ENCODE data around the gene APIP.

APIP gene

DNA sequence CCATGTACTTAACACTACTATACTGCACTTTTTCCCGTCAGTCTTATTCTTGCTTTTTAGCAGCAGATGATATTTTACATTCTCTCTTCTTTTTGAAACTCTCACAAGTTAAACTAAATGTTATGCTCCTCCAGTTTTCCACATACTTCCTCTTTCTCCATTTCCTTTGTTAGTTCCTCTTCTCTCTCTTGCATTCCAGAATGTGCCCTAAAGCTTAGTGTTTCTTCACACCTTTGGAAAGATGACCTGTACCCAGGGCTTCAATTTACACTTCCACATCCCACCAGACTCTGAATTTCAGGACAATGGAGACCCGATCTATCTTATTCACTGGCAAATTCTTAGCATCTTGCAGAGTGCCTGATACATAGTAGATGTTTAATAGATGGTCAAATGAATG lies 51.8 kb downstream of the APIP start:
- no peak for TF ChIP-seq SP1 (IDR thresholded peaks at IDR 0.05)
- TF ChIP-seq TARDBP (IDR thresholded peaks at IDR 0.05): no peak
- CTCF ChIA-PET: no interaction called here
- no peak for DNase-seq (ENCODE audit: extremely low spot score)
- POLR2A ChIA-PET: no interaction called here

DNA sequence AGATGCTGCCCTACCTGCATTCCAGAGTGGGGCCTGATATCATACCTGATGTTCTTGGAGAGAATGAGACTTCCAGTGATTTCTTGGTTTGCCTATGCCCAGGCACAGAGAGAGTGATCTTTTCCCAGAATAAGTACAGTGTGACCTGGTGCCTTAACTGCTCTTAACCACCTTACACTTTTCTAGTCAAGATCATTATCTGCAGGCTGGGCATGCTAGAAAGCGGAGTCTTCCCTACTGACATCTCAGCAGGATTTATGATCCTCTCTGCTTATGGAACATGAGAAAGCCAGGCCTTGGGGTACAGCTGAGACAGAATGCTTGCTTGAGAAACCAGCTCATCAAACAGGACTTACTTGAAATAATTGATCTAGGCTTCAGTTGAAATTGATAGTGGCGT lies 53.1 kb downstream of the APIP start:
- ChIA-PET CTCF (no interaction called here), POLR2A (no interaction called here)
- TF ChIP-seq ZNF384 (IDR thresholded peaks at IDR 0.05) (no peak), NFRKB (IDR thresholded peaks at IDR 0.05) (no peak), BHLHE40 (IDR thresholded peaks at IDR 0.05; ENCODE audit: borderline replicate concordance) (no peak), SUZ12 (IDR thresholded peaks at IDR 0.05) (no peak), ELF4 (IDR thresholded peaks at IDR 0.05) (no peak), CTBP1 (IDR thresholded peaks at IDR 0.05; ENCODE audit: borderline replicate concordance) (no peak), SP1 (IDR thresholded peaks at IDR 0.05) (no peak), TARDBP (IDR thresholded peaks at IDR 0.05) (no peak), LEF1 (IDR thresholded peaks at IDR 0.05; ENCODE audit: borderline replicate concordance) (no peak), FOXA1 (IDR thresholded peaks at IDR 0.05) (no peak)
- no peak for DNase-seq (ENCODE audit: extremely low spot score)

DNA sequence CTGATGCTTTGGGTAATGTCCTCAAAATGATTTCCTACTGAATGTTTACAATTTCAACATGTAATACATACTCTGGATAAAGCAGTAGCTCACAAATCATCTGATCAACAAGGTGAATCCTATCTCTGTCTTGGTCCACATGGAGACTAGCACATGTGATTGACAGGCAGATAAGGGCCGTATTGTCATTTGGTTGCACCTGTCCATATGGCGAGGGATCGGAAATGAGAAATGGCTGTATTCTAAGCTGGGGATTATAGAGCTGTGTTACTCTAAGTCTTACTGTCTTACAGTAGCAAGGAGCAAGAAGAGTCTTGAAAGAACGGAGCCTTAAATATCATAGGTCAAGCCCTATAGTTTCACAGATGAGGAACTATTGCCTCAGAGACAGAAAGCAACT lies 55.7 kb downstream of the APIP start:
- ChIA-PET CTCF (interaction anchor here (0.6 kb wide), 1 partner anchor 37 kb away, joined by 3 read pairs; no protein-coding TSS in a partner anchor), POLR2A (no interaction called here)
- TF ChIP-seq, protein P1, sequence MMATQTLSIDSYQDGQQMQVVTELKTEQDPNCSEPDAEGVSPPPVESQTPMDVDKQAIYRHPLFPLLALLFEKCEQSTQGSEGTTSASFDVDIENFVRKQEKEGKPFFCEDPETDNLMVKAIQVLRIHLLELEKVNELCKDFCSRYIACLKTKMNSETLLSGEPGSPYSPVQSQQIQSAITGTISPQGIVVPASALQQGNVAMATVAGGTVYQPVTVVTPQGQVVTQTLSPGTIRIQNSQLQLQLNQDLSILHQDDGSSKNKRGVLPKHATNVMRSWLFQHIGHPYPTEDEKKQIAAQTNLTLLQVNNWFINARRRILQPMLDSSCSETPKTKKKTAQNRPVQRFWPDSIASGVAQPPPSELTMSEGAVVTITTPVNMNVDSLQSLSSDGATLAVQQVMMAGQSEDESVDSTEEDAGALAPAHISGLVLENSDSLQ (IDR thresholded peaks at IDR 0.05): 0 out of 2 replicates have a peak, but pooled peaks have one; percentile 40
- TF ChIP-seq LEF1 (IDR thresholded peaks at IDR 0.05; ENCODE audit: borderline replicate concordance): no peak
- no peak for DNase-seq (ENCODE audit: extremely low spot score)

DNA sequence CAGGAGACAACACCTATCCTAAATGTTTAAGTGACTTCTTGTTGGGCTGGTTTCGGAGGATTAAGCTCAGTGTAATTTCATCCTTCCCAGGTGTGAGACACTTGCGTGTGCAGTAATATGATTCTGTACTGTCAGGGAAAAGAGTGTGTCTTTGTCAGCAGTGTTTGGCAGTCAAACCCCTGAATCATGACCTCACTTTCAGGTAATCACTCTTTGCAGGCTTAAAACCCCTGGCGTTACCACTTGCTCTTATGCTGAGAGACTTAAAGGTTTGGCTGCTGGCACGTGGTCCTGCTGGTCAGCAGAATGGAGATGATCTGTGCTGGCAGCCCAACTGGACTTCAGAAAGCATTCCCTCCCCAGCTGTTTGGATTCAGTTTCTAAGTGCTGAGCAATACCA lies 56.1 kb downstream of the APIP start:
- POLR2A ChIA-PET: no interaction called here
- CTCF ChIA-PET: interaction anchor here (0.6 kb wide), 1 partner anchor 37 kb away, joined by 3 read pairs; no protein-coding TSS in a partner anchor
- no peak for TF ChIP-seq ZNF384 (IDR thresholded peaks at IDR 0.05)
- TF ChIP-seq NFRKB (IDR thresholded peaks at IDR 0.05): no peak
- no peak for TF ChIP-seq CTBP1 (IDR thresholded peaks at IDR 0.05; ENCODE audit: borderline replicate concordance)
- TF ChIP-seq SUZ12 (IDR thresholded peaks at IDR 0.05): no peak
- no peak for TF ChIP-seq L3MBTL2 (conservative IDR thresholded peaks at IDR 0.05)
- TF ChIP-seq FOXA1 (IDR thresholded peaks at IDR 0.05): no peak
- no peak for TF ChIP-seq BHLHE40 (IDR thresholded peaks at IDR 0.05; ENCODE audit: borderline replicate concordance)
- DNase-seq (ENCODE audit: extremely low spot score): no peak

- POLR2A ChIA-PET: no interaction called here
- CTCF ChIA-PET: no interaction called here
- no peak for DNase-seq (ENCODE audit: extremely low spot score)
- no peak for TF ChIP-seq L3MBTL2 (conservative IDR thresholded peaks at IDR 0.05)
- TF ChIP-seq FOXA1 (IDR thresholded peaks at IDR 0.05): no peak
- no peak for TF ChIP-seq ZNF384 (IDR thresholded peaks at IDR 0.05)
- TF ChIP-seq ELF4 (IDR thresholded peaks at IDR 0.05): no peak
- no peak for TF ChIP-seq SP1 (IDR thresholded peaks at IDR 0.05)
- no peak for TF ChIP-seq FOXM1 (IDR thresholded peaks at IDR 0.05; ENCODE audit: borderline replicate concordance)
Measured at GRCh38 chr11:34859496-34859895, 56.7 kb downstream of the APIP start.

DNA sequence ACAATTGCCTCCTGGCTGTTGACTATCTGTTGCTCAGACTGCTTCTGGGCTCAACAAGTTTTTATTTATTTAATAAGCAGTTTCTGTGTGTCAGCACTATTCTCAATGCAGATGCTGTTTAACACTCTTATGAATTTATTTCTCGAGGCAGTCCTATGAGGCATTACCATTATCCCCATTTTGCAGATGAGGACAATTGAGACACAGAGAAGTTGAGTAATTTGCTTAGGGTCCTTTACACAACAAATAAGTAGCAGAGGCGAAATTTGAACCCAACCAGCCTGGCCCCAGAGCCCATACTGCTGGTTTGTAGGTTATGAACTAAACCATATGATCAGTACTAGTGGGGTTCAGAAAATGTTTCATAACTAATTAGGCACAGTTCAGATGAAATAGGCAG lies 58.7 kb downstream of the APIP start:
- CTCF ChIA-PET: no interaction called here
- POLR2A ChIA-PET: no interaction called here
- DNase-seq (ENCODE audit: extremely low spot score): no peak
- TF ChIP-seq BHLHE40 (IDR thresholded peaks at IDR 0.05; ENCODE audit: borderline replicate concordance) (no peak), ZNF384 (IDR thresholded peaks at IDR 0.05) (no peak), LEF1 (IDR thresholded peaks at IDR 0.05; ENCODE audit: borderline replicate concordance) (no peak), NFRKB (IDR thresholded peaks at IDR 0.05) (no peak), ARNT (IDR thresholded peaks at IDR 0.05) (no peak), CTBP1 (IDR thresholded peaks at IDR 0.05; ENCODE audit: borderline replicate concordance) (no peak), FOXK2 (IDR thresholded peaks at IDR 0.05) (no peak), SP1 (IDR thresholded peaks at IDR 0.05) (no peak), ELF4 (IDR thresholded peaks at IDR 0.05) (no peak), HDGF (IDR thresholded peaks at IDR 0.05; ENCODE audit: borderline replicate concordance) (no peak), FOXM1 (IDR thresholded peaks at IDR 0.05; ENCODE audit: borderline replicate concordance) (no peak), SUZ12 (IDR thresholded peaks at IDR 0.05) (no peak), TARDBP (IDR thresholded peaks at IDR 0.05) (no peak), L3MBTL2 (conservative IDR thresholded peaks at IDR 0.05) (no peak)
- TF ChIP-seq, protein P1 (IDR thresholded peaks at IDR 0.05): no peak

- CTCF ChIA-PET: no interaction called here
- no peak for DNase-seq (ENCODE audit: extremely low spot score)
- POLR2A ChIA-PET: no interaction called here
- TF ChIP-seq ARNT (IDR thresholded peaks at IDR 0.05) (no peak), ELF4 (IDR thresholded peaks at IDR 0.05) (no peak), FOXK2 (IDR thresholded peaks at IDR 0.05) (no peak), LEF1 (IDR thresholded peaks at IDR 0.05; ENCODE audit: borderline replicate concordance) (no peak), BHLHE40 (IDR thresholded peaks at IDR 0.05; ENCODE audit: borderline replicate concordance) (no peak), SP1 (IDR thresholded peaks at IDR 0.05) (no peak), NFRKB (IDR thresholded peaks at IDR 0.05) (no peak), FOXM1 (IDR thresholded peaks at IDR 0.05; ENCODE audit: borderline replicate concordance) (no peak), TARDBP (IDR thresholded peaks at IDR 0.05) (no peak), L3MBTL2 (conservative IDR thresholded peaks at IDR 0.05) (no peak), FOXA1 (IDR thresholded peaks at IDR 0.05) (no peak), HDGF (IDR thresholded peaks at IDR 0.05; ENCODE audit: borderline replicate concordance) (no peak), ZNF384 (IDR thresholded peaks at IDR 0.05) (no peak), SUZ12 (IDR thresholded peaks at IDR 0.05) (no peak), CTBP1 (IDR thresholded peaks at IDR 0.05; ENCODE audit: borderline replicate concordance) (no peak)
- TF ChIP-seq, protein P1 (IDR thresholded peaks at IDR 0.05): no peak
Measured at GRCh38 chr11:34856251-34856650, 59.9 kb downstream of the APIP start.

Measured in HEK293T (cell line).